Natural killer cell treated with Interleukin-12 subunit alpha and Interleukin-12 subunit beta and Interleukin-15 and Interleukin-18, amount 100 ng/mL, for 72 hours (primary cell): Measurements from ENCODE around the gene PDE11A. TPM values are rescaled to one million over a fixed set of nuclear protein-coding genes. Genes with fewer than 3 reads are reported as not detected.

Source experiments
- ATAC-seq, 2 donors: fragments of 150-1000 bp; cut with Tn5 transposase in 1 of 2; sonication (Bioruptor Pico), chemical (Tn5 transposase) in 1 of 2; 2 replicates each; pipeline ENCODE4 v1.10.0; 2021
- DNase-seq: peaks from one replicate; pipeline ENCODE4 v3.0.0; 2022; ENCODE audit warnings: low spot score
- H3K27ac Mint-ChIP-seq, 2 donors: 1 replicate in 1 of 2; 2 replicates in 1 of 2; pipeline ENCODE4 v1.8.0; 2022; ENCODE audit warnings: mixed read lengths in 2 of 2, mild to moderate bottlenecking in 1 of 2, moderate library complexity in 1 of 2
- H3K27me3 Mint-ChIP-seq, 2 donors: 1 replicate in 1 of 2; 2 replicates in 1 of 2; pipeline ENCODE4 v1.8.0; 2022; ENCODE audit warnings: mixed read lengths in 2 of 2
- H3K36me3 Mint-ChIP-seq: one replicate; pipeline ENCODE4 v1.8.0; 2022; ENCODE audit warnings: mixed read lengths
- H3K4me1 Mint-ChIP-seq, 2 donors: 1 replicate in 1 of 2; 2 replicates in 1 of 2; pipeline ENCODE4 v1.8.0; 2022; ENCODE audit warnings: low read depth in 2 of 2, mixed read lengths in 2 of 2, mild to moderate bottlenecking in 1 of 2
- H3K4me3 Mint-ChIP-seq: one replicate; pipeline ENCODE4 v1.8.0; 2022; ENCODE audit warnings: mixed read lengths
- H3K9me3 Mint-ChIP-seq: 2 replicates; pipeline ENCODE4 v1.8.0; 2022; ENCODE audit warnings: mixed read lengths
- total RNA-seq, 2 donors: library from RNA; stranded (reverse); gene quantifications; one replicate each; pipeline ENCODE4 v1.2.3, GENCODE V29; 2022

PDE11A gene
- total RNA-seq, 2 donors from 2014 or later, result not detected

GRCh38 chr2:178016612-178017011 lies 56.0 kb downstream of the PDE11A start:
- no peak for DNase-seq
- no peak for ATAC-seq
- peaks cover 3% of the 10 kb centered on the region for H3K9me3 Mint-ChIP-seq
- no peaks in the 10 kb centered on the region for H3K36me3 Mint-ChIP-seq
- H3K4me3 Mint-ChIP-seq, result no peak overlapping the region
- no peak overlapping the region for H3K27ac Mint-ChIP-seq
- no peaks in the 10 kb centered on the region for H3K4me1 Mint-ChIP-seq
- H3K27me3 Mint-ChIP-seq, result peaks cover 2 to 3% of the 10 kb centered on the region in 2 donors

GRCh38 chr2:178012639-178013038 lies 59.9 kb downstream of the PDE11A start:
- Mint-ChIP-seq H3K27ac (no peak overlapping the region), H3K4me1 (no peaks in the 10 kb centered on the region), H3K4me3 (no peak overlapping the region), H3K27me3 (peaks cover 0 to 2% of the 10 kb centered on the region in 2 donors), H3K36me3 (no peaks in the 10 kb centered on the region), H3K9me3 (peaks cover 3% of the 10 kb centered on the region)
- ATAC-seq (no peak), DNase-seq (no peak)

- Mint-ChIP-seq H3K9me3 (peaks cover 3% of the 10 kb centered on the region), H3K27ac (no peak overlapping the region), H3K4me1 (no peaks in the 10 kb centered on the region), H3K27me3 (peaks cover 2% of the 10 kb centered on the region in 2 donors), H3K4me3 (no peak overlapping the region), H3K36me3 (no peaks in the 10 kb centered on the region)
- ATAC-seq (no peak), DNase-seq (no peak)
Observed at GRCh38 chr2:178009813-178010212, 62.8 kb downstream of the PDE11A start.

GRCh38 chr2:178008636-178009289 lies 63.8 kb downstream of the PDE11A start:
- no peaks in the 10 kb centered on the region for H3K36me3 Mint-ChIP-seq
- H3K27me3 Mint-ChIP-seq, result peaks cover 4 to 7% of the 10 kb centered on the region in 2 donors
- no peak overlapping the region for H3K4me3 Mint-ChIP-seq
- no peaks in the 10 kb centered on the region for H3K9me3 Mint-ChIP-seq
- no peak for DNase-seq
- no peak overlapping the region for H3K27ac Mint-ChIP-seq
- ATAC-seq, result no peak
- no peaks in the 10 kb centered on the region for H3K4me1 Mint-ChIP-seq

GRCh38 chr2:178006710-178007109 lies 65.9 kb downstream of the PDE11A start:
- no peaks in the 10 kb centered on the region for H3K9me3 Mint-ChIP-seq
- no peak overlapping the region for H3K4me3 Mint-ChIP-seq
- peaks cover 5 to 12% of the 10 kb centered on the region in 2 donors for H3K27me3 Mint-ChIP-seq
- ATAC-seq (no peak), DNase-seq (no peak)
- H3K27ac Mint-ChIP-seq, result no peak overlapping the region
- H3K4me1 Mint-ChIP-seq, result no peaks in the 10 kb centered on the region
- no peaks in the 10 kb centered on the region for H3K36me3 Mint-ChIP-seq

GRCh38 chr2:178005756-178006155 lies 66.8 kb downstream of the PDE11A start:
- Mint-ChIP-seq H3K9me3 (no peaks in the 10 kb centered on the region), H3K27me3 (peaks cover 5 to 12% of the 10 kb centered on the region in 2 donors), H3K4me1 (no peaks in the 10 kb centered on the region), H3K4me3 (no peak overlapping the region), H3K27ac (no peak overlapping the region), H3K36me3 (no peaks in the 10 kb centered on the region)
- no peak for ATAC-seq
- no peak for DNase-seq

GRCh38 chr2:178002038-178002437 lies 70.5 kb downstream of the PDE11A start:
- Mint-ChIP-seq H3K9me3 (no peaks in the 10 kb centered on the region), H3K4me3 (no peak overlapping the region), H3K36me3 (no peaks in the 10 kb centered on the region), H3K27me3 (peaks cover 5 to 12% of the 10 kb centered on the region in 2 donors), H3K27ac (no peak overlapping the region), H3K4me1 (no peaks in the 10 kb centered on the region)
- ATAC-seq (no peak), DNase-seq (no peak)

- Mint-ChIP-seq H3K4me3 (no peak overlapping the region), H3K4me1 (no peaks in the 10 kb centered on the region), H3K9me3 (no peaks in the 10 kb centered on the region), H3K27ac (no peak overlapping the region), H3K36me3 (no peaks in the 10 kb centered on the region), H3K27me3 (peaks cover 4 to 17% of the 10 kb centered on the region in 2 donors)
- DNase-seq (no peak), ATAC-seq (no peak)
Observed at GRCh38 chr2:177998996-177999395, 73.6 kb downstream of the PDE11A start.

- Mint-ChIP-seq H3K4me3 (no peak overlapping the region), H3K36me3 (no peaks in the 10 kb centered on the region), H3K4me1 (no peaks in the 10 kb centered on the region), H3K9me3 (no peaks in the 10 kb centered on the region), H3K27me3 (peaks cover 0 to 12% of the 10 kb centered on the region in 2 donors), H3K27ac (no peak overlapping the region)
- DNase-seq (no peak), ATAC-seq (no peak)
Observed at GRCh38 chr2:177998006-177998405, 74.6 kb downstream of the PDE11A start.

- Mint-ChIP-seq H3K27ac (no peak overlapping the region), H3K27me3 (peaks cover 0 to 11% of the 10 kb centered on the region in 2 donors), H3K36me3 (no peaks in the 10 kb centered on the region), H3K4me3 (no peak overlapping the region), H3K9me3 (no peaks in the 10 kb centered on the region), H3K4me1 (no peaks in the 10 kb centered on the region)
- ATAC-seq (no peak), DNase-seq (no peak)
Observed at GRCh38 chr2:177992992-177993391, 79.6 kb downstream of the PDE11A start.

GRCh38 chr2:177989029-177989885 lies 83.3 kb downstream of the PDE11A start:
- Mint-ChIP-seq H3K9me3 (no peaks in the 10 kb centered on the region), H3K4me3 (no peak overlapping the region), H3K4me1 (no peaks in the 10 kb centered on the region)

GRCh38 chr2:177984749-177985148 lies 87.8 kb downstream of the PDE11A start:
- Mint-ChIP-seq H3K27ac (no peak overlapping the region), H3K27me3 (no peaks in the 10 kb centered on the region), H3K4me1 (no peaks in the 10 kb centered on the region), H3K4me3 (no peak overlapping the region), H3K9me3 (no peaks in the 10 kb centered on the region), H3K36me3 (no peaks in the 10 kb centered on the region)
- no peak for DNase-seq
- no peak for ATAC-seq

More at GRCh38 chr2:177989029-177989885, 83.3 kb downstream of the PDE11A start:
- DNase-seq (no peak), ATAC-seq (no peak)
- no peaks in the 10 kb centered on the region for H3K36me3 Mint-ChIP-seq
- H3K27me3 Mint-ChIP-seq, result no peaks in the 10 kb centered on the region
- no peak overlapping the region for H3K27ac Mint-ChIP-seq

- no peak for ATAC-seq
- DNase-seq, result no peak
Observed at GRCh38 chr2:177983183-177983788, 89.3 kb downstream of the PDE11A start.

GRCh38 chr2:177972782-177973181 lies 99.8 kb downstream of the PDE11A start:
- Mint-ChIP-seq H3K4me3 (no peak overlapping the region), H3K27ac (no peak overlapping the region), H3K36me3 (no peaks in the 10 kb centered on the region), H3K9me3 (no peaks in the 10 kb centered on the region), H3K4me1 (no peaks in the 10 kb centered on the region), H3K27me3 (no peaks in the 10 kb centered on the region)
- DNase-seq, result no peak
- ATAC-seq, result no peak

More at GRCh38 chr2:177983183-177983788, 89.3 kb downstream of the PDE11A start:
- Mint-ChIP-seq H3K36me3 (no peaks in the 10 kb centered on the region), H3K27me3 (no peaks in the 10 kb centered on the region), H3K27ac (no peak overlapping the region), H3K9me3 (no peaks in the 10 kb centered on the region), H3K4me1 (no peaks in the 10 kb centered on the region), H3K4me3 (no peak overlapping the region)
